ENCODE data around the gene SPTLC3.

DNA sequence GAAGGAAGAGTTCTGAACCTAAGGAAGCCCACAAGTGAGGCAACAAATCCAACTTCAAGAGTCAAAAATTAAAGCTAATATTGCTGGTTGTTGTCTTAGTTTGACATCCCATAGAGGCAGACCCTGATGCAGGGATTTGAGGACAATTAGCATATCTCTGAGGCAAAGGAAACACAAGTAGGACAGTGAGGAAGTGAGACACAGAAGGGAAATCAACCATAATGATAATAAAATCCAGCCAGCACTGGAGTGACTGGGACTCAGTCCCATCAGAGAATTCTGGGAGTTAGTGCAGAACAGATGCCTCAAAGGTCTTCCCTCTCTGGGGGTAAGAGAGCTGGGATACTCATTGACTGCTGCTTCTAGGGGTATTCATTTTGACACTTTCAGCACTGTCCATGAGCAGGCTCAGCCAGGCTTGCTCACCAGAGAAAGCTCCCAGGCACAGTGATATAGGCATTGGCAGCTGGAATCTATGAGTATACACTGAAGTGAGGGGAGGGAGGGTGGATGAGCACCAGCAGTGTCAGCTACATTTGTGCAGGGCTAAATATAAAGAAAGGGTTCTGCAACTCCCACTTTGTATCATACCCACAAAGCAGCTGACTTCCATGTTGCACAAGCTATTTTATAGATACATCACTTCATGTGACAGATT lies 43.4 kb upstream of the SPTLC3 start:
- TF ChIP-seq, protein P1, sequence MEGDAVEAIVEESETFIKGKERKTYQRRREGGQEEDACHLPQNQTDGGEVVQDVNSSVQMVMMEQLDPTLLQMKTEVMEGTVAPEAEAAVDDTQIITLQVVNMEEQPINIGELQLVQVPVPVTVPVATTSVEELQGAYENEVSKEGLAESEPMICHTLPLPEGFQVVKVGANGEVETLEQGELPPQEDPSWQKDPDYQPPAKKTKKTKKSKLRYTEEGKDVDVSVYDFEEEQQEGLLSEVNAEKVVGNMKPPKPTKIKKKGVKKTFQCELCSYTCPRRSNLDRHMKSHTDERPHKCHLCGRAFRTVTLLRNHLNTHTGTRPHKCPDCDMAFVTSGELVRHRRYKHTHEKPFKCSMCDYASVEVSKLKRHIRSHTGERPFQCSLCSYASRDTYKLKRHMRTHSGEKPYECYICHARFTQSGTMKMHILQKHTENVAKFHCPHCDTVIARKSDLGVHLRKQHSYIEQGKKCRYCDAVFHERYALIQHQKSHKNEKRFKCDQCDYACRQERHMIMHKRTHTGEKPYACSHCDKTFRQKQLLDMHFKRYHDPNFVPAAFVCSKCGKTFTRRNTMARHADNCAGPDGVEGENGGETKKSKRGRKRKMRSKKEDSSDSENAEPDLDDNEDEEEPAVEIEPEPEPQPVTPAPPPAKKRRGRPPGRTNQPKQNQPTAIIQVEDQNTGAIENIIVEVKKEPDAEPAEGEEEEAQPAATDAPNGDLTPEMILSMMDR (IDR thresholded peaks at IDR 0.05) = no peak
- no peak for TF ChIP-seq POLR2AphosphoS5 (IDR thresholded peaks at IDR 0.05; ENCODE audit: low read depth, low read length)
